SK-N-SH (cell line): Measurements from ENCODE around the gene ASB17. TPM values are rescaled to one million over a fixed set of nuclear protein-coding genes. Genes with fewer than 3 reads are reported as not detected.

Experiments
- CTCF ChIA-PET: fragments of 300-600, 350-600 bp; formaldehyde crosslinking; extraction: SDS; loops from one replicate; lab custom pipeline; 2021; lab: Yijun Ruan, JAX
- POLR2A ChIA-PET: fragments of 350-600 bp; sonication (Branson Sonifier 250); formaldehyde crosslinking; extraction: SDS; loops from one replicate; lab custom pipeline; 2020; ENCODE audit warnings: antibody characterized with exemption, inconsistent platforms; lab: Yijun Ruan, JAX
- DNase-seq: peaks from one replicate; pipeline ENCODE4 v3.0.0; 2012
- H2AFZ ChIP-seq: fragments of 200-600 bp; sonication (generic); 2 replicates; pipeline ENCODE4 v1.8.1; 2016; ENCODE audit warnings: antibody characterized with exemption, mild to moderate bottlenecking, low read depth
- H3F3A ChIP-seq: fragments of 200-600 bp; sonication (generic); replicated peaks from 2 replicates; pipeline ENCODE3; 2016; ENCODE audit warnings: antibody characterized with exemption, mild to moderate bottlenecking; ENCODE audit not compliant: insufficient read depth
- H3K27ac ChIP-seq, 2 experiments: fragments of 200-500 bp in 1 of 2; fragments of 200-600 bp in 1 of 2; sonication (Bioruptor generic) in 1 of 2; sonication (generic), shearing (Covaris generic) in 1 of 2; 2 replicates each; pipeline versions ENCODE4 v1.5.1 to v1.6.1; 2014 to 2016; ENCODE audit warnings: low read depth in 2 of 2, inconsistent platforms in 1 of 2, low read length in 1 of 2, mild to moderate bottlenecking in 1 of 2, mixed read lengths in 1 of 2
- H3K27me3 ChIP-seq: fragments of 200-600 bp; sonication (generic), shearing (Covaris generic); 2 replicates; pipeline ENCODE4 v1.6.1; 2016; ENCODE audit warnings: mixed run types; ENCODE audit not compliant: insufficient read depth
- H3K36me3 ChIP-seq, 2 experiments: fragments of 200-500 bp in 1 of 2; fragments of 200-600 bp in 1 of 2; sonication (Bioruptor generic) in 1 of 2; sonication (generic) in 1 of 2; replicated peaks in 1 of 2; 2 replicates each; pipeline versions ENCODE3 to v1.5.1; 2014 to 2016; ENCODE audit warnings: low read length in 1 of 2, mild to moderate bottlenecking in 1 of 2; ENCODE audit not compliant: insufficient read depth in 2 of 2, control insufficient read depth in 1 of 2
- H3K4me1 ChIP-seq, 2 experiments: fragments of 200-500 bp in 1 of 2; fragments of 200-600 bp in 1 of 2; sonication (Bioruptor generic) in 1 of 2; sonication (generic), shearing (Covaris generic) in 1 of 2; 2 replicates each; pipeline versions ENCODE4 v1.5.1 to v1.6.1; 2014 to 2016; ENCODE audit warnings: low read depth in 1 of 2, low read length in 1 of 2, mixed run types in 1 of 2; ENCODE audit not compliant: insufficient read depth in 2 of 2, control insufficient read depth in 1 of 2
- H3K4me2 ChIP-seq: fragments of 200-600 bp; sonication (generic), shearing (Covaris generic); 2 replicates; pipeline ENCODE4 v1.6.1; 2017; ENCODE audit warnings: mixed run types
- H3K4me3 ChIP-seq, 2 experiments: fragments of 200-500 bp in 1 of 2; fragments of 200-600 bp in 1 of 2; sonication (Bioruptor generic) in 1 of 2; sonication (generic), shearing (Covaris generic) in 1 of 2; 2 replicates each; pipeline versions ENCODE4 v1.5.1 to v1.8.1; 2014 to 2016; ENCODE audit warnings: low read depth in 2 of 2, inconsistent platforms in 1 of 2, low read length in 1 of 2, mild to moderate bottlenecking in 1 of 2, mixed read lengths in 1 of 2, moderate library complexity in 1 of 2
- H3K79me2 ChIP-seq: fragments of 200-600 bp; sonication (generic); 2 replicates; pipeline ENCODE4 v1.8.1; 2017; ENCODE audit warnings: mild to moderate bottlenecking; ENCODE audit not compliant: insufficient read depth
- H3K9ac ChIP-seq: fragments of 200-600 bp; sonication (generic); 2 replicates; pipeline ENCODE4 v1.6.1; 2017; ENCODE audit warnings: mixed run types
- H3K9me2 ChIP-seq: fragments of 200-600 bp; sonication (generic); 2 replicates; pipeline ENCODE4 v1.6.1; 2017; ENCODE audit warnings: mixed run types
- H3K9me3 ChIP-seq: fragments of 200-600 bp; sonication (generic); 2 replicates; pipeline ENCODE4 v1.6.1; 2017; ENCODE audit warnings: mixed run types, mild to moderate bottlenecking, moderate library complexity
- H4K20me1 ChIP-seq: fragments of 200-600 bp; sonication (generic); 2 replicates; pipeline ENCODE4 v1.6.1; 2017; ENCODE audit warnings: mild to moderate bottlenecking, mixed run types; ENCODE audit not compliant: insufficient read depth
- CHD2 ChIP-seq: fragments of 150-350 bp; IDR thresholded peaks from 2 replicates; pipeline ENCODE4 v1.6.1; 2018; ENCODE audit warnings: low read length; ENCODE audit not compliant: partially characterized antibody
- FOXM1 ChIP-seq: IDR thresholded peaks from 2 replicates; pipeline ENCODE4 v1.4.0; 2012; ENCODE audit warnings: low read depth, mild to moderate bottlenecking
- NFIC ChIP-seq: IDR thresholded peaks from 2 replicates; pipeline ENCODE4 v1.4.0; 2012; ENCODE audit warnings: borderline replicate concordance
- PBX3 ChIP-seq: IDR thresholded peaks from 2 replicates; pipeline ENCODE4; 2012
- RXRA ChIP-seq: IDR thresholded peaks from 2 replicates; pipeline ENCODE4 v1.4.0; 2012; ENCODE audit warnings: low read depth, mild to moderate bottlenecking, borderline replicate concordance
- SIN3A ChIP-seq: IDR thresholded peaks from 2 replicates; pipeline ENCODE4 v1.6.1; 2012; ENCODE audit warnings: low read depth, mild to moderate bottlenecking, low read length, moderate library complexity, borderline replicate concordance
- TAF1 ChIP-seq: IDR thresholded peaks from 2 replicates; pipeline ENCODE4 v1.6.1; 2012; ENCODE audit warnings: low read depth, mild to moderate bottlenecking, low read length, moderate library complexity, borderline replicate concordance
- USF2 ChIP-seq: fragments of 150-350 bp; IDR thresholded peaks from 2 replicates; pipeline ENCODE4 v1.6.1; 2017; ENCODE audit warnings: antibody characterized with exemption, low read length, low read depth, borderline replicate concordance
- YY1 ChIP-seq: IDR thresholded peaks from 2 replicates; pipeline ENCODE4 v1.4.0; 2012; ENCODE audit warnings: low read depth, mild to moderate bottlenecking
- WGBS: methylation state at CpG from one replicate; pipeline ENCODE4 v1.1.6; 2017; ENCODE audit warnings: low lambda C conversion rate; 5-methylcytosine and 5-hydroxymethylcytosine counted together
- polyA plus RNA-seq, 3 experiments: library from polyadenylated mRNA; depleted of rRNA; stranded (reverse); fragments of >200 nt; gene quantifications; 2 replicates each; pipeline ENCODE4 v1.2.3, GENCODE V29; 2012
- TF ChIP-seq, protein P1 (sequence below): IDR thresholded peaks from 2 replicates; pipeline ENCODE4 v1.6.1; 2012; ENCODE audit warnings: mild to moderate bottlenecking, low read depth, low read length, moderate library complexity

The ASB17 gene
- polyA plus RNA-seq, 1 of the 3 experiments (the other 2 are of a cell fraction) = not detected

- no peak for TF ChIP-seq USF2
- TF ChIP-seq YY1 = no peak
- no peak for TF ChIP-seq CHD2
- TF ChIP-seq SIN3A = no peak
- TF ChIP-seq RXRA = no peak
- no peak for TF ChIP-seq NFIC
- no peak for TF ChIP-seq TAF1
Observed at GRCh38 chr1:75884437-75884836, 47.8 kb downstream of the ASB17 start (continued).

DNA sequence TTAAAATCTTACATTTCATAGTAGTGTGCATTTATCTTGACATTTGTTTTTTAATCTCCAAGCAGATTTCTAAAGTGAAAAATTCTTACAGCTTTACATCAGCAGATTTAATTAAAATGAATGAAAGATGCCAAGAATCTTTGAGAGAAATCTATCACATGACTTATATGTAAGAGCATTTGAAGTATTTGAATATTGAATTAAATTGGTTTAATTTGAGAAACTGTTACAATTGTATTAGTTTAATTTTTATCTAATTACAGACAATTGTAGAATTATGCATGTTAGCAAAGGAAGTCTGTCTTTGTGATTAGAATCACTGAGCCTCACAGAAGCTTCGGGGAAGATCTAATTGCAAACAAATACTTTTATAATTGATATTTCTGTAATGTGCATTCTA, 52.2 kb downstream of the ASB17 start:
- TF ChIP-seq FOXM1 = no peak
- Histone ChIP-seq H3K4me2 (no peak overlapping the region), H3K36me3 (no peaks in the 10 kb centered on the region), H3K79me2 (no peaks in the 10 kb centered on the region), H3K4me3 (no peak overlapping the region), H3K9ac (no peak overlapping the region), H3K4me1 (no peaks in the 10 kb centered on the region; a peak in 1 of 4 replicates), H3K27me3 (no peaks in the 10 kb centered on the region), H3K9me2 (no peaks in the 10 kb centered on the region), H2AFZ (no peak overlapping the region), H3F3A (no peaks in the 10 kb centered on the region), H3K27ac (no peak overlapping the region), H3K9me3 (no peaks in the 10 kb centered on the region), H4K20me1 (no peaks in the 10 kb centered on the region)
- CTCF ChIA-PET = no interaction called here
- 23% methylated on average over 1 of the region's 1 CpG for WGBS
- DNase-seq = no peak
- POLR2A ChIA-PET = no interaction called here

- no peak overlapping the region for H3K9ac ChIP-seq
- no peak for DNase-seq
- no peaks in the 10 kb centered on the region for H3K27me3 ChIP-seq
- no peak for TF ChIP-seq PBX3
- TF ChIP-seq, protein P1, sequence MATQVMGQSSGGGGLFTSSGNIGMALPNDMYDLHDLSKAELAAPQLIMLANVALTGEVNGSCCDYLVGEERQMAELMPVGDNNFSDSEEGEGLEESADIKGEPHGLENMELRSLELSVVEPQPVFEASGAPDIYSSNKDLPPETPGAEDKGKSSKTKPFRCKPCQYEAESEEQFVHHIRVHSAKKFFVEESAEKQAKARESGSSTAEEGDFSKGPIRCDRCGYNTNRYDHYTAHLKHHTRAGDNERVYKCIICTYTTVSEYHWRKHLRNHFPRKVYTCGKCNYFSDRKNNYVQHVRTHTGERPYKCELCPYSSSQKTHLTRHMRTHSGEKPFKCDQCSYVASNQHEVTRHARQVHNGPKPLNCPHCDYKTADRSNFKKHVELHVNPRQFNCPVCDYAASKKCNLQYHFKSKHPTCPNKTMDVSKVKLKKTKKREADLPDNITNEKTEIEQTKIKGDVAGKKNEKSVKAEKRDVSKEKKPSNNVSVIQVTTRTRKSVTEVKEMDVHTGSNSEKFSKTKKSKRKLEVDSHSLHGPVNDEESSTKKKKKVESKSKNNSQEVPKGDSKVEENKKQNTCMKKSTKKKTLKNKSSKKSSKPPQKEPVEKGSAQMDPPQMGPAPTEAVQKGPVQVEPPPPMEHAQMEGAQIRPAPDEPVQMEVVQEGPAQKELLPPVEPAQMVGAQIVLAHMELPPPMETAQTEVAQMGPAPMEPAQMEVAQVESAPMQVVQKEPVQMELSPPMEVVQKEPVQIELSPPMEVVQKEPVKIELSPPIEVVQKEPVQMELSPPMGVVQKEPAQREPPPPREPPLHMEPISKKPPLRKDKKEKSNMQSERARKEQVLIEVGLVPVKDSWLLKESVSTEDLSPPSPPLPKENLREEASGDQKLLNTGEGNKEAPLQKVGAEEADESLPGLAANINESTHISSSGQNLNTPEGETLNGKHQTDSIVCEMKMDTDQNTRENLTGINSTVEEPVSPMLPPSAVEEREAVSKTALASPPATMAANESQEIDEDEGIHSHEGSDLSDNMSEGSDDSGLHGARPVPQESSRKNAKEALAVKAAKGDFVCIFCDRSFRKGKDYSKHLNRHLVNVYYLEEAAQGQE = no peak
- H3F3A ChIP-seq = no peaks in the 10 kb centered on the region
- no peak overlapping the region for H3K27ac ChIP-seq
- H3K9me2 ChIP-seq = no peaks in the 10 kb centered on the region
- no peaks in the 10 kb centered on the region for H3K4me1 ChIP-seq
- ChIA-PET CTCF (no interaction called here), POLR2A (no interaction called here)
- H3K79me2 ChIP-seq = no peaks in the 10 kb centered on the region
- no peak overlapping the region for H3K4me3 ChIP-seq
- no peak overlapping the region for H2AFZ ChIP-seq
- no peak overlapping the region for H3K4me2 ChIP-seq
- no peaks in the 10 kb centered on the region for H4K20me1 ChIP-seq
- WGBS = 0% methylated on average over 1 of the region's 1 CpG
- no peaks in the 10 kb centered on the region for H3K36me3 ChIP-seq
- no peaks in the 10 kb centered on the region for H3K9me3 ChIP-seq
Observed at GRCh38 chr1:75870951-75871350, 61.3 kb downstream of the ASB17 start.

Other genes starting within 250 kb of the ASB17 start
- gene ACADM, start 207.7 kb downstream of the ASB17 start, polyA plus RNA-seq (2012; rRNA removed) = 18.6 and 25.9 TPM in 2 replicates
- 59.0 and 95.5 TPM in 2 replicates for gene RABGGTB, start 146.1 kb downstream of the ASB17 start, polyA plus RNA-seq (2012; rRNA removed)
- gene MSH4, start 135.5 kb downstream of the ASB17 start, polyA plus RNA-seq (2012; rRNA removed) = not detected in 2 replicates
- gene ST6GALNAC3, start 142.3 kb upstream of the ASB17 start, polyA plus RNA-seq (2012; rRNA removed) = 8.1 and 12.1 TPM in 2 replicates